Liver (tissue), 3 donors: ENCODE measurements around the gene ATAD5.

ENCODE experiments used
- EGR1 ChIP-seq, 2 donors: IDR thresholded peaks; 2 replicates each; pipeline ENCODE4 v1.6.1; 2016 to 2018; ENCODE audit warnings: antibody characterized with exemption in 2 of 2, low read depth in 2 of 2
- TAF1 ChIP-seq: conservative IDR thresholded peaks from 2 replicates; pipeline ENCODE4 v1.6.1; 2016; ENCODE audit warnings: antibody characterized with exemption, mild to moderate bottlenecking
- TF ChIP-seq, protein P1 (sequence below): fragments of 150-350 bp; IDR thresholded peaks from 2 replicates; pipeline ENCODE4 v1.5.1; 2017; ENCODE audit warnings: improper control_type of control experiment, low read depth, low read length; ENCODE audit not compliant: missing input control
- TF ChIP-seq, protein P2 (sequence below): IDR thresholded peaks from 2 replicates; pipeline ENCODE4 v1.6.1; 2016; ENCODE audit warnings: antibody characterized with exemption
- TF ChIP-seq, protein P3 (sequence below): IDR thresholded peaks from 2 replicates; pipeline ENCODE4 v1.6.1; 2016; ENCODE audit warnings: antibody characterized with exemption
- donor health status: healthy.
- donor health status: healthy.

DNA sequence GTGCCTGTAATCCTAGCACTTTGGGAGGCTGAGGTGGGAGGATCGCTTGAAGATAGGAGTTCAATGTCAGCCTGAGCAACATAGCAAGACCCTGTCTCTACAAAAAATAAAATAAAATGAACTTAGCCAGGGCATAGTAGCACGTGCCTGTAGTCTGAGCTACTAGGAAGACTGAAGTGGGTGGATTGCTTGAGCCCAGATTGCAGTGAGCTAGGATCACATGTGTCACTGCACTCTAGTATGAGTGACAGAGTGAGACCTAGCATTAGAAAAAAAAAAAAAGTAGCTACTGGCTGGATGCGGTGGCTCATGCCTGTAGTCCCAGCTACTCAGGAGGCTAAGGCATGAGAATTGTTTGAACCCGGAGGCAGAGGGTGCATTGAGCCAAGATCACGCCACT, 96.0 kb downstream of the ATAD5 start:
- TF ChIP-seq, protein P1, sequence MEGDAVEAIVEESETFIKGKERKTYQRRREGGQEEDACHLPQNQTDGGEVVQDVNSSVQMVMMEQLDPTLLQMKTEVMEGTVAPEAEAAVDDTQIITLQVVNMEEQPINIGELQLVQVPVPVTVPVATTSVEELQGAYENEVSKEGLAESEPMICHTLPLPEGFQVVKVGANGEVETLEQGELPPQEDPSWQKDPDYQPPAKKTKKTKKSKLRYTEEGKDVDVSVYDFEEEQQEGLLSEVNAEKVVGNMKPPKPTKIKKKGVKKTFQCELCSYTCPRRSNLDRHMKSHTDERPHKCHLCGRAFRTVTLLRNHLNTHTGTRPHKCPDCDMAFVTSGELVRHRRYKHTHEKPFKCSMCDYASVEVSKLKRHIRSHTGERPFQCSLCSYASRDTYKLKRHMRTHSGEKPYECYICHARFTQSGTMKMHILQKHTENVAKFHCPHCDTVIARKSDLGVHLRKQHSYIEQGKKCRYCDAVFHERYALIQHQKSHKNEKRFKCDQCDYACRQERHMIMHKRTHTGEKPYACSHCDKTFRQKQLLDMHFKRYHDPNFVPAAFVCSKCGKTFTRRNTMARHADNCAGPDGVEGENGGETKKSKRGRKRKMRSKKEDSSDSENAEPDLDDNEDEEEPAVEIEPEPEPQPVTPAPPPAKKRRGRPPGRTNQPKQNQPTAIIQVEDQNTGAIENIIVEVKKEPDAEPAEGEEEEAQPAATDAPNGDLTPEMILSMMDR = no peak
- TF ChIP-seq TAF1 = no peak
- TF ChIP-seq, protein P2, sequence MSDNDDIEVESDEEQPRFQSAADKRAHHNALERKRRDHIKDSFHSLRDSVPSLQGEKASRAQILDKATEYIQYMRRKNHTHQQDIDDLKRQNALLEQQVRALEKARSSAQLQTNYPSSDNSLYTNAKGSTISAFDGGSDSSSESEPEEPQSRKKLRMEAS = no peak
- TF ChIP-seq, protein P3, sequence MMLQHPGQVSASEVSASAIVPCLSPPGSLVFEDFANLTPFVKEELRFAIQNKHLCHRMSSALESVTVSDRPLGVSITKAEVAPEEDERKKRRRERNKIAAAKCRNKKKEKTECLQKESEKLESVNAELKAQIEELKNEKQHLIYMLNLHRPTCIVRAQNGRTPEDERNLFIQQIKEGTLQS = no peak
- TF ChIP-seq EGR1 (IDR thresholded peaks at IDR 0.05; ENCODE audit: low read depth in 2 of 2) = no peak
